ENCODE measurements around the gene TEAD3. TPM values are rescaled to one million over a fixed set of nuclear protein-coding genes. Genes with fewer than 3 reads are reported as not detected.

Gene TEAD3
- total RNA-seq, 2 experiments from 2014 or later: 0.13 to 0.23 TPM

DNA sequence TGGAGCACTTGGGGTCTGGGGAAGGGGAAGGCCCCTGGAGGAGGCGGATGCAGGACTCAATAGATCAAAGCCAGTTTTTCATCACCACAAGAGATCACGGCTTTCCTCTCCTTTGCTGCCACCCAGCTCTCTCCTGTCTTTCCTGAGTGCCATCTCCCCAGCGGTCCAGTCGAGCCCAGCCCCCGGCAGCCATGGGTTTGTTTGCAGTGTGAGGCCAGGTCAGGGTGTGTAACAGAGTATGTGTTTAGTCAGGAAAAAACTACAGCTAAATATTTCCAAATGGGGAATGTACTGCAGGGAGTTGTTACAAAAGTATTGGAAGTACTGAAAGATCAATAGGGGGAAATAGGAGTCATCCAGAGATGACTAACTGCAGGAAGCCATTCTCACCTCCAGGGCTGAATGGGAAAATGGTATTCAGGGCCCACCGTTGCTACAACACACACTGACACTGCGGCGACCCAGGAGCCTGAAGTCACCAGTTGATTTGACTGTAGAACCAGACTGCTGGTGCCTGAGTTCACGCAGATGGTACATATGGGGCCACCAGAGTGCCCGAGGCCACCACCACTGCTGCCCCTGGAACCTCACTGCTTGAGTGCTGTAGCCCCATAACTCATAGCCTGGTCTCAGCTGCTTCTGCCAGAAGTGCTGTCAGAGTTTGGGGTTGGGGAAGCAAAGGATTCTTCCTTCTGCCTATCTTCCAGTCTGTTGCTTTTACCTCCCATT, 68.3 kb downstream of the TEAD3 start:
- Mint-ChIP-seq H3K4me3 (no peak overlapping the region), H3K9me3 (peaks cover 19% of the 10 kb centered on the region), H3K27ac (no peak overlapping the region), H3K27me3 (no peaks in the 10 kb centered on the region), H3K36me3 (ENCODE audit: low read depth) (peaks cover 37% of the 10 kb centered on the region), H3K4me1 (no peaks in the 10 kb centered on the region)
- DNase-seq: no peak
- ChIA-PET CTCF (interaction anchor here (0.6 kb wide), 1 partner anchor 21 kb away, joined by 3 read pairs; no protein-coding TSS in a partner anchor), POLR2A (no interaction called here)

GRCh38 chr6:35427851-35428321, 69.0 kb downstream of the TEAD3 start:
- H3K4me3 Mint-ChIP-seq: no peak overlapping the region
- no peaks in the 10 kb centered on the region for H3K4me1 Mint-ChIP-seq
- CTCF ChIA-PET: interaction anchor here (0.6 kb wide), 1 partner anchor 21 kb away, joined by 3 read pairs; no protein-coding TSS in a partner anchor

GRCh38 chr6:35427435-35427834, 69.4 kb downstream of the TEAD3 start:
- Mint-ChIP-seq H3K4me1 (no peaks in the 10 kb centered on the region), H3K27me3 (no peaks in the 10 kb centered on the region), H3K36me3 (ENCODE audit: low read depth) (peaks cover 37% of the 10 kb centered on the region), H3K9me3 (peaks cover 19% of the 10 kb centered on the region), H3K4me3 (no peak overlapping the region), H3K27ac (no peak overlapping the region)
- POLR2A ChIA-PET: no interaction called here
- DNase-seq: no peak
- CTCF ChIA-PET: no interaction called here

More at GRCh38 chr6:35427851-35428321, 69.0 kb downstream of the TEAD3 start:
- no peaks in the 10 kb centered on the region for H3K27me3 Mint-ChIP-seq
- peaks cover 37% of the 10 kb centered on the region for H3K36me3 Mint-ChIP-seq (ENCODE audit: low read depth)
- POLR2A ChIA-PET: no interaction called here
- H3K9me3 Mint-ChIP-seq: peaks cover 19% of the 10 kb centered on the region
- H3K27ac Mint-ChIP-seq: no peak overlapping the region
- DNase-seq: no peak

GRCh38 chr6:35426074-35426473, 70.8 kb downstream of the TEAD3 start:
- H3K27me3 Mint-ChIP-seq: no peaks in the 10 kb centered on the region
- H3K4me3 Mint-ChIP-seq: no peak overlapping the region
- peaks cover 19% of the 10 kb centered on the region for H3K9me3 Mint-ChIP-seq
- peaks cover 37% of the 10 kb centered on the region for H3K36me3 Mint-ChIP-seq (ENCODE audit: low read depth)
- H3K4me1 Mint-ChIP-seq: no peaks in the 10 kb centered on the region
- POLR2A ChIA-PET: no interaction called here
- no peak for DNase-seq
- CTCF ChIA-PET: no interaction called here
- no peak overlapping the region for H3K27ac Mint-ChIP-seq

DNA sequence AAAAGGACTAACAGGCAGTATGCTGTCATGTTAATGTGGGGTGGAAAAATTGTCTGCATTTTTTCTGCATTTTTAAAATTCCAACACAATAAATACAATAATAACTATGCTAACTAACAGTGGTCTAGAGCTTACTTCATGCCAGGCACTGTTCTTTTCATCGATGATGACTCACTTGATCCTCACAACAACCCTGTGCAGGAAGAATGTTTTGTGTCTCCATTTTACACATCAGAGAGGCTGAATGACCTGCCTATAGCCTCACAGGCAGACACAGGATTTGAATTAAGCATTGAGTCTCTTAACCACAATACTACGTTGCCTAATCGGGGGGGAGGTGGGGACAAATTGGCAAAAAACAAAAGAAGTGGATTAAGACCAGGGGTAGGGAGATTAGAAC, 71.6 kb downstream of the TEAD3 start:
- H3K36me3 Mint-ChIP-seq (ENCODE audit: low read depth): peaks cover 40% of the 10 kb centered on the region
- POLR2A ChIA-PET: no interaction called here

More for the DNA sequence above, 71.6 kb downstream of the TEAD3 start:
- H3K27me3 Mint-ChIP-seq: no peaks in the 10 kb centered on the region
- no peak overlapping the region for H3K27ac Mint-ChIP-seq
- no peak overlapping the region for H3K4me3 Mint-ChIP-seq
- H3K4me1 Mint-ChIP-seq: no peaks in the 10 kb centered on the region
- CTCF ChIA-PET: no interaction called here
- no peak for DNase-seq
- peaks cover 18% of the 10 kb centered on the region for H3K9me3 Mint-ChIP-seq

Other genes starting within 250 kb of the TEAD3 start
- 10 to 100 TPM; 42.6 to 42.7 TPM for gene ZNF76, start 237.3 kb downstream of the TEAD3 start, total RNA-seq
- 100 to 1,000 TPM; 201 to 215 TPM for gene DEF6, start 199.3 kb downstream of the TEAD3 start, total RNA-seq
- gene PPARD, start 154.5 kb downstream of the TEAD3 start, total RNA-seq: 10 to 100 TPM; 23.1 to 23.4 TPM
- gene FANCE, start 44.7 kb downstream of the TEAD3 start, total RNA-seq: 10 to 100 TPM; 10.3 to 10.4 TPM
- 1,000 to 10,000 TPM; 1,239 to 1,245 TPM for gene RPL10A, start 28.7 kb downstream of the TEAD3 start, total RNA-seq
- gene TULP1, start 15.8 kb upstream of the TEAD3 start, total RNA-seq: not detected
- 10 to 100 TPM; 51.1 to 51.5 TPM for gene FKBP5, start 191.8 kb upstream of the TEAD3 start, total RNA-seq
- gene ARMC12, start 240.0 kb upstream of the TEAD3 start, total RNA-seq: 1 to 10 TPM in 1 of 2 experiments, under 1 TPM in 1; 0.40 to 1.3 TPM